ENCODE measurements around the gene LSMEM2.
"Not testable (repeated sequence)": the region's sequence is repeated elsewhere in the genome, so short reads cannot be mapped to it uniquely, and the experiment has no call there.

Gene LSMEM2

GRCh38 chr3:50300681-50301254 lies 21.9 kb downstream of the LSMEM2 start:
- no peak for DNase-seq

GRCh38 chr3:50302095-50303012 lies 23.5 kb downstream of the LSMEM2 start:
- DNase-seq: no peak

GRCh38 chr3:50303013-50303815 lies 24.3 kb downstream of the LSMEM2 start, which contains the start of gene HYAL1:
Gene HYAL1, minus strand, starts transcription at chr3:50303574. Its CDS starts 618 bp downstream, at chr3:50302956.
- DNase-seq: no peak

GRCh38 chr3:50304601-50305000 lies 25.7 kb downstream of the LSMEM2 start:
- DNase-seq: no peak

- DNase-seq: not testable (repeated sequence)
Observed at GRCh38 chr3:50312041-50312440, 33.2 kb downstream of the LSMEM2 start.

GRCh38 chr3:50314342-50314741 lies 35.5 kb downstream of the LSMEM2 start:
- no peak for DNase-seq

GRCh38 chr3:50314816-50315215 lies 35.9 kb downstream of the LSMEM2 start:
- DNase-seq: no peak

GRCh38 chr3:50316657-50317242 lies 37.9 kb downstream of the LSMEM2 start:
- DNase-seq: peak; percentile 42 to 64

- DNase-seq: no peak
Observed at GRCh38 chr3:50317300-50317699, 38.4 kb downstream of the LSMEM2 start.

- no peak for DNase-seq
Observed at GRCh38 chr3:50318163-50318562, 39.3 kb downstream of the LSMEM2 start.

- DNase-seq: no peak
Observed at GRCh38 chr3:50318615-50319014, 39.7 kb downstream of the LSMEM2 start.

- no peak for DNase-seq
Observed at GRCh38 chr3:50319181-50319893, 40.5 kb downstream of the LSMEM2 start.

GRCh38 chr3:50319894-50320625 lies 41.2 kb downstream of the LSMEM2 start:
- DNase-seq: no peak

GRCh38 chr3:50320853-50321335 lies 42.0 kb downstream of the LSMEM2 start:
- DNase-seq: peak; percentile 65 to 66

GRCh38 chr3:50321336-50322114 lies 42.6 kb downstream of the LSMEM2 start:
- DNase-seq: peak; percentile 80 to 81

GRCh38 chr3:50322115-50322385 lies 43.2 kb downstream of the LSMEM2 start:
- DNase-seq: no peak

GRCh38 chr3:50322386-50323091 lies 43.7 kb downstream of the LSMEM2 start, which contains the start of gene HYAL2:
Gene HYAL2, minus strand, starts transcription at chr3:50322745. Its CDS starts 2,256 bp downstream, at chr3:50320489.
- no peak for DNase-seq

- no peak for DNase-seq
Observed at GRCh38 chr3:50323092-50323600, 44.3 kb downstream of the LSMEM2 start.

GRCh38 chr3:50323614-50324199 lies 44.8 kb downstream of the LSMEM2 start:
- DNase-seq: no peak

All from stimulated activated CD4-positive, alpha-beta T cell treated with anti-CD3 and anti-CD28 coated beads, Interleukin-4, amount 100 ng/mL, for 4 hours (primary cell).